GM12878 (cell line): ENCODE results near the gene RBBP4.

ENCODE experiments used
- BACH1 ChIP-seq: fragments of 450-650 bp; IDR thresholded peaks from 2 replicates; pipeline ENCODE4 v1.6.1; 2017; ENCODE audit warnings: mild to moderate bottlenecking, borderline replicate concordance
- BHLHE40 ChIP-seq, 2 experiments: fragments of 450-650 bp in 1 of 2; IDR thresholded peaks; 2 replicates each; pipeline ENCODE4 v1.6.1; 2011 to 2017; ENCODE audit warnings: low read depth in 2 of 2, borderline replicate concordance in 1 of 2, improper control_type of control experiment in 1 of 2, low read length in 1 of 2, mild to moderate bottlenecking in 1 of 2
- BRCA1 ChIP-seq: IDR thresholded peaks from 2 replicates; pipeline ENCODE4 v1.6.1; 2011; ENCODE audit warnings: low read depth, low read length, improper control_type of control experiment
- CREB1 ChIP-seq: IDR thresholded peaks from 2 replicates; pipeline ENCODE4 v1.6.1; 2012; ENCODE audit warnings: low read depth, mild to moderate bottlenecking, inconsistent platforms
- CTCF ChIP-seq, 3 experiments: IDR thresholded peaks in 2 of 3; conservative IDR thresholded peaks in 1 of 3; 2 replicates each; pipeline ENCODE4 v1.5.1; 2011; ENCODE audit warnings: low read depth in 3 of 3, low read length in 3 of 3, mild to moderate bottlenecking in 3 of 3, control low read depth in 2 of 3, moderate library complexity in 2 of 3, inconsistent platforms in 1 of 3, mixed read lengths in 1 of 3; ENCODE audit not compliant: control insufficient read depth in 2 of 3, insufficient read depth in 1 of 3; ENCODE audit errors: extremely low read depth in 1 of 3
- FOXM1 ChIP-seq: IDR thresholded peaks from 2 replicates; pipeline ENCODE4 v1.6.1; 2012; ENCODE audit warnings: low read depth, mild to moderate bottlenecking, inconsistent platforms, low read length, moderate library complexity
- POLR2A ChIP-seq: IDR thresholded peaks from 2 replicates; pipeline ENCODE4 v1.6.1; 2011; ENCODE audit warnings: low read depth, mild to moderate bottlenecking, low read length
- POLR2AphosphoS2 ChIP-seq: IDR thresholded peaks from 2 replicates; pipeline ENCODE4 v1.6.1; 2011; ENCODE audit warnings: low read depth, mild to moderate bottlenecking, low read length, improper control_type of control experiment, moderate library complexity
- POLR2AphosphoS5 ChIP-seq: IDR thresholded peaks from 2 replicates; pipeline ENCODE4 v1.6.1; 2011; ENCODE audit warnings: mild to moderate bottlenecking, low read length, inconsistent platforms
- STAT3 ChIP-seq: IDR thresholded peaks from 2 replicates; pipeline ENCODE4 v1.6.1; 2011; ENCODE audit warnings: low read depth, low read length, improper control_type of control experiment
- SUZ12 ChIP-seq: fragments of 200-600 bp; sonication (generic); IDR thresholded peaks from one replicate; pipeline ENCODE4 v1.6.1; 2018; ENCODE audit warnings: antibody characterized with exemption, mild to moderate bottlenecking; ENCODE audit not compliant: unreplicated experiment
- TBL1XR1 ChIP-seq: IDR thresholded peaks from 2 replicates; pipeline ENCODE4 v1.6.1; 2012; ENCODE audit warnings: low read depth, low read length, improper control_type of control experiment
- ZBTB33 ChIP-seq: fragments of 450-650 bp; IDR thresholded peaks from 2 replicates; pipeline ENCODE4 v1.6.1; 2017; ENCODE audit warnings: mild to moderate bottlenecking
- ZNF24 ChIP-seq: fragments of 450-650 bp; IDR thresholded peaks from 2 replicates; pipeline ENCODE4 v1.6.1; 2017; ENCODE audit warnings: antibody characterized with exemption, mild to moderate bottlenecking

GRCh38 chr1:32713081-32713480 lies 62.1 kb downstream of the RBBP4 start:
- no peak for TF ChIP-seq CTCF (IDR thresholded peaks at IDR 0.05 in 2 of 3, conservative IDR thresholded peaks at IDR 0.05 in 1 of 3; ENCODE audit: control insufficient read depth in 2 of 3, extremely low read depth in 1 of 3, insufficient read depth in 1 of 3, low read depth in 3 of 3, low read length in 3 of 3)
- no peak for TF ChIP-seq ZBTB33
- no peak for TF ChIP-seq ZNF24
- no peak for TF ChIP-seq POLR2AphosphoS5
- TF ChIP-seq BHLHE40 (IDR thresholded peaks at IDR 0.05; ENCODE audit: borderline replicate concordance in 1 of 2, low read depth in 2 of 2, low read length in 1 of 2) = no peak
- TF ChIP-seq SUZ12 = no peak
- TF ChIP-seq STAT3 = no peak
- TF ChIP-seq POLR2AphosphoS2 = no peak
- TF ChIP-seq CREB1 = no peak
- no peak for TF ChIP-seq POLR2A
- no peak for TF ChIP-seq BACH1
- no peak for TF ChIP-seq BRCA1
- no peak for TF ChIP-seq TBL1XR1
- TF ChIP-seq FOXM1 = no peak
